Left lung (tissue), 10 donors: ENCODE data around the gene LRRC41. TPM values are rescaled to one million over a fixed set of nuclear protein-coding genes. Genes with fewer than 3 reads are reported as not detected.

ENCODE experiments used
- ATAC-seq: fragments of 200-7000 bp; cut with Tn5 transposase; one replicate; pipeline ENCODE4 v1.9.1; 2020; ENCODE audit warnings: moderate library complexity
- DNase-seq, 4 donors: peaks; one replicate each; pipeline ENCODE4 v3.0.0-alpha.2; 2013 to 2020
- H3K27ac ChIP-seq, 2 donors: fragments of 200-600 bp; sonication (generic) in 1 of 2; one replicate each; pipeline versions ENCODE4 v1.5.0 to v1.8.0; 2020 to 2021
- H3K27me3 ChIP-seq, 2 donors: fragments of 200-600 bp; sonication (generic) in 1 of 2; one replicate each; pipeline versions ENCODE4 v1.5.0 to v1.8.0; 2020 to 2021
- H3K36me3 ChIP-seq, 2 donors: fragments of 200-600 bp; sonication (generic) in 1 of 2; one replicate each; pipeline versions ENCODE4 v1.5.0 to v1.8.0; 2020 to 2021
- H3K4me1 ChIP-seq, 2 donors: fragments of 200-600 bp; one replicate each; pipeline ENCODE4 v1.8.0; 2021
- H3K4me3 ChIP-seq, 2 donors: fragments of 200-600 bp; sonication (generic) in 1 of 2; one replicate each; pipeline versions ENCODE4 v1.5.0 to v1.8.0; 2020 to 2021; ENCODE audit warnings: mild to moderate bottlenecking in 1 of 2
- H3K9me3 ChIP-seq, 2 donors: fragments of 200-600 bp; sonication (generic) in 1 of 2; one replicate each; pipeline versions ENCODE4 v1.5.0 to v1.8.0; 2020 to 2021
- CTCF ChIP-seq, 2 donors: fragments of 200-600 bp; sonication (generic) in 1 of 2; IDR thresholded peaks; one replicate each; pipeline versions ENCODE4 v1.5.0 to v1.8.0; 2021; ENCODE audit warnings: antibody characterized with exemption in 2 of 2
- intact Hi-C, 2 donors: fragments of 100-400 bp; cut with DNase I; formaldehyde crosslinking; loops; one replicate each; pipeline versions ENCODE4 v1.11.2 to v1.14.2; 2022
- polyA plus RNA-seq, 6 donors: library from polyadenylated mRNA; unstranded; fragments of 120-200 nt; gene quantifications; one replicate each; pipeline ENCODE4 v1.2.1, GENCODE V29; 2013; ENCODE audit not compliant: insufficient read length in 6 of 6
- total RNA-seq, 2 donors: library from RNA; stranded (reverse); fragmentation: NEBNext Ultra II Directional; extraction: Animal tissue kit (Norgen Biotek cat#: 25700); gene quantifications; one replicate each; pipeline ENCODE4 v1.2.1, GENCODE V29; 2021
- donor health status: DM: no; HTN: yes; CAD: no.
- donor health status: DM: no; HTN: no; CAD: no.

The LRRC41 gene
- total and polyA plus RNA-seq, 8 donors, result 54.6 to 88.8 (median 78.0) TPM

- ATAC-seq, result peak; percentile 0
- intact Hi-C loops, result no loop called here
- DNase-seq, result no peak
Measured at GRCh38 chr1:46303872-46304326, 483 bp upstream of the LRRC41 start.

GRCh38 chr1:46302641-46303037 is 777 bp downstream of the LRRC41 start:
- Histone ChIP-seq H3K27ac (peak overlapping the region; percentile 96 to 98), H3K4me3 (peak overlapping the region; percentile 89 to 94), H3K9me3 (no peaks in the 10 kb centered on the region), H3K27me3 (no peaks in the 10 kb centered on the region), H3K4me1 (peaks cover 21 to 57% of the 10 kb centered on the region in 2 donors), H3K36me3 (peaks cover 0 to 13% of the 10 kb centered on the region in 2 donors)
- TF ChIP-seq CTCF (IDR thresholded peaks at IDR 0.05), result no peak
- ATAC-seq (peak; percentile 34), DNase-seq (peak in 2 of 4 donors; percentile 66 to 83)
- intact Hi-C loops, result no loop called here

More at GRCh38 chr1:46303872-46304326, 483 bp upstream of the LRRC41 start:
- peak overlapping the region; percentile 96 to 98 for H3K27ac ChIP-seq
- H3K4me1 ChIP-seq, result peaks cover 21 to 68% of the 10 kb centered on the region in 2 donors
- TF ChIP-seq CTCF (IDR thresholded peaks at IDR 0.05), result no peak
- H3K27me3 ChIP-seq, result no peaks in the 10 kb centered on the region
- H3K9me3 ChIP-seq, result no peaks in the 10 kb centered on the region
- H3K4me3 ChIP-seq, result peak overlapping the region; percentile 89 to 94
- H3K36me3 ChIP-seq, result peaks cover 0 to 7% of the 10 kb centered on the region in 2 donors

GRCh38 chr1:46301808-46302640 is 1.4 kb downstream of the LRRC41 start:
- no peaks in the 10 kb centered on the region for H3K9me3 ChIP-seq
- H3K27ac ChIP-seq, result peak overlapping the region; percentile 96 to 98
- peaks cover 21 to 51% of the 10 kb centered on the region in 2 donors for H3K4me1 ChIP-seq
- TF ChIP-seq CTCF (IDR thresholded peaks at IDR 0.05), result peak in 1 of 2 donors; percentile 12
- peak overlapping the region; percentile 89 to 94 for H3K4me3 ChIP-seq
- ATAC-seq (peak; percentile 47), DNase-seq (peak; percentile 59 to 90 (median 66))
- intact Hi-C loops, result no loop called here
- peaks cover 0 to 18% of the 10 kb centered on the region in 2 donors for H3K36me3 ChIP-seq
- no peaks in the 10 kb centered on the region for H3K27me3 ChIP-seq

- Histone ChIP-seq H3K4me1 (peaks cover 21 to 45% of the 10 kb centered on the region in 2 donors), H3K36me3 (peaks cover 0 to 18% of the 10 kb centered on the region in 2 donors), H3K4me3 (peak overlapping the region; percentile 89 to 94), H3K27me3 (no peaks in the 10 kb centered on the region), H3K9me3 (no peaks in the 10 kb centered on the region), H3K27ac (peak overlapping the region; percentile 96 to 98)
- DNase-seq (peak in 1 of 4 donors; percentile 35), ATAC-seq (no peak)
- intact Hi-C loops, result no loop called here
- no peak for TF ChIP-seq CTCF (IDR thresholded peaks at IDR 0.05)
Measured at GRCh38 chr1:46301406-46301807, 2.0 kb downstream of the LRRC41 start.
